HepG2 (cell line): ENCODE measurements around the gene IFT122. TPM values are rescaled to one million over a fixed set of nuclear protein-coding genes. Genes with fewer than 3 reads are reported as not detected.

Source experiments
- ATAC-seq: fragments of 200-7000 bp; cut with Tn5 transposase; 3 replicates; pipeline ENCODE4 v1.9.1; 2020; ENCODE audit warnings: mild to moderate bottlenecking, moderate library complexity
- BruUV-seq: library from RNA; stranded (reverse); fragments of 400-500 nt; replicated peaks from 2 replicates; lab custom pipeline; 2021; lab: Mats Ljungman, UMichigan
- CTCF ChIA-PET: fragments of 300-600 bp; formaldehyde crosslinking; extraction: SDS; loops from one replicate; lab custom pipeline; 2021; ENCODE audit warnings: low total read pairs, inconsistent platforms, low intra/inter-chr PET ratio; lab: Yijun Ruan, JAX
- POLR2A ChIA-PET: fragments of 350-600 bp; sonication (Branson Sonifier 250); formaldehyde crosslinking; loops from one replicate; lab custom pipeline; 2020; ENCODE audit warnings: antibody characterized with exemption, inconsistent platforms; lab: Yijun Ruan, JAX
- DNase-seq: peaks from one replicate; pipeline ENCODE4 v3.0.0-alpha.2; 2015; ENCODE audit warnings: low spot score
- FAIRE-seq: peaks from 3 replicates; lab custom pipeline; 2011; peaks lifted over from hg19 to GRCh38; lab: Jason Lieb, UNC
- H2AFZ ChIP-seq: one replicate; pipeline ENCODE4 v1.6.1; 2011; ENCODE audit warnings: low read length, inconsistent platforms
- H3K27ac ChIP-seq: fragments of 300-600 bp; 3 replicates; pipeline ENCODE4 v1.8.0; 2011; ENCODE audit warnings: mixed run types, mild to moderate bottlenecking, mixed read lengths, low read length, inconsistent platforms; ENCODE audit not compliant: insufficient read depth; ENCODE audit errors: extremely low read length
- H3K27me3 ChIP-seq, 2 experiments: fragments of 200-600 bp in 1 of 2; 2 replicates in 1 of 2; 3 replicates in 1 of 2; pipeline versions ENCODE4 v1.6.0 to v1.8.0; 2011; ENCODE audit warnings: low read length in 2 of 2, mild to moderate bottlenecking in 2 of 2, moderate library complexity in 2 of 2, inconsistent platforms in 1 of 2; ENCODE audit not compliant: insufficient read depth in 2 of 2, control insufficient read depth in 1 of 2
- H3K36me3 ChIP-seq, 2 experiments: fragments of 200-600 bp in 1 of 2; replicated peaks in 1 of 2; 2 replicates in 1 of 2; 3 replicates in 1 of 2; pipeline versions ENCODE4 v1.5.1 to v1.8.0; 2011; ENCODE audit warnings: low read length in 2 of 2, inconsistent platforms in 1 of 2; ENCODE audit not compliant: insufficient read depth in 2 of 2, control insufficient read depth in 1 of 2
- H3K4me1 ChIP-seq: 2 replicates; pipeline ENCODE4 v1.5.1; 2012; ENCODE audit warnings: low read length, inconsistent platforms; ENCODE audit not compliant: insufficient read depth
- H3K4me2 ChIP-seq: 2 replicates; pipeline ENCODE4 v1.6.0; 2011; ENCODE audit warnings: low read depth, low read length, inconsistent platforms
- H3K4me3 ChIP-seq, 3 experiments: fragments of 200-600 bp in 1 of 3; sonication (generic), shearing (Covaris generic) in 1 of 3; replicated peaks in 1 of 3; 2 replicates each; pipeline ENCODE4 v1.5.1; 2011 to 2016; ENCODE audit warnings: low read length in 3 of 3, inconsistent platforms in 2 of 3, low read depth in 2 of 3, mild to moderate bottlenecking in 2 of 3, control low read depth in 1 of 3, mixed read lengths in 1 of 3; ENCODE audit not compliant: insufficient read depth in 1 of 3
- H3K79me2 ChIP-seq: one replicate; pipeline ENCODE4 v1.6.1; 2011; ENCODE audit warnings: low read length, inconsistent platforms; ENCODE audit not compliant: insufficient read depth
- H3K9ac ChIP-seq: 2 replicates; pipeline ENCODE4 v1.6.0; 2011; ENCODE audit warnings: mild to moderate bottlenecking, low read depth, low read length, inconsistent platforms; ENCODE audit not compliant: insufficient read depth
- H3K9me3 ChIP-seq: 2 replicates; pipeline ENCODE4 v1.5.1; 2012; ENCODE audit warnings: mild to moderate bottlenecking, low read length
- H4K20me1 ChIP-seq: 2 replicates; pipeline ENCODE4 v1.6.0; 2011; ENCODE audit warnings: inconsistent platforms, mild to moderate bottlenecking, low read length, moderate library complexity; ENCODE audit not compliant: insufficient read depth
- CREM ChIP-seq, 2 experiments: sonication (generic) in 1 of 2; formaldehyde crosslinking in 1 of 2; IDR thresholded peaks; 2 replicates each; pipeline versions ENCODE4 v1.4.0 to v1.6.1; 2016 to 2020; ENCODE audit warnings: antibody characterized with exemption in 1 of 2, mild to moderate bottlenecking in 1 of 2, missing genetic modification reagents in 1 of 2
- NCOR1 ChIP-seq: fragments of 200-600 bp; sonication (generic); IDR thresholded peaks from 2 replicates; pipeline ENCODE4 v1.7.0; 2017; ENCODE audit warnings: antibody characterized with exemption, low read length, borderline replicate concordance
- PPARG ChIP-seq: conservative IDR thresholded peaks from 2 replicates; pipeline ENCODE4 v1.6.1; 2016; ENCODE audit warnings: missing biosample characterization, missing genetic modification reagents
- PRDM4 ChIP-seq: sonication (generic); formaldehyde crosslinking; IDR thresholded peaks from 2 replicates; pipeline ENCODE4 v1.9.0; 2021; ENCODE audit warnings: missing genetic modification reagents, borderline replicate concordance
- RARA ChIP-seq: IDR thresholded peaks from 2 replicates; pipeline ENCODE4 v1.6.1; 2016; ENCODE audit warnings: missing genetic modification reagents, missing compliant biosample characterization
- RFX5 ChIP-seq: IDR thresholded peaks from 2 replicates; pipeline ENCODE4 v1.6.1; 2011; ENCODE audit warnings: low read depth, low read length, improper control_type of control experiment
- SOX13 ChIP-seq, 3 experiments: fragments of 450-650 bp in 1 of 3; sonication (generic) in 1 of 3; formaldehyde crosslinking in 1 of 3; IDR thresholded peaks in 2 of 3; conservative IDR thresholded peaks in 1 of 3; 2 replicates each; pipeline versions ENCODE4 v1.5.0 to v1.6.1; 2016 to 2020; ENCODE audit warnings: antibody characterized with exemption in 1 of 3, mild to moderate bottlenecking in 1 of 3, missing compliant biosample characterization in 1 of 3, missing genetic modification reagents in 1 of 3, moderate library complexity in 1 of 3
- SOX5 ChIP-seq: IDR thresholded peaks from 2 replicates; pipeline ENCODE4 v1.6.1; 2016; ENCODE audit warnings: borderline replicate concordance
- SOX6 ChIP-seq, 2 experiments: fragments of 450-650 bp in 1 of 2; sonication (generic) in 1 of 2; formaldehyde crosslinking in 1 of 2; IDR thresholded peaks; 2 replicates each; pipeline versions ENCODE4 v1.4.0 to v1.6.1; 2017 to 2020; ENCODE audit warnings: antibody characterized with exemption in 1 of 2, mild to moderate bottlenecking in 1 of 2, missing genetic modification reagents in 1 of 2
- SRSF9 ChIP-seq: fragments of 200-400 bp; formaldehyde crosslinking; IDR thresholded peaks from 2 replicates; pipeline ENCODE4 v1.6.1; 2018; ENCODE audit warnings: borderline replicate concordance, mild to moderate bottlenecking, low read depth, low read length; ENCODE audit not compliant: insufficient read depth, poor library complexity, severe bottlenecking
- SSRP1 ChIP-seq: IDR thresholded peaks from 2 replicates; pipeline ENCODE4 v1.6.1; 2016; ENCODE audit warnings: control low read depth
- THAP11 ChIP-seq: IDR thresholded peaks from 2 replicates; pipeline ENCODE4 v1.6.1; 2016; ENCODE audit warnings: missing biosample characterization, missing genetic modification reagents
- UBTF ChIP-seq: sonication (generic); formaldehyde crosslinking; IDR thresholded peaks from 2 replicates; pipeline ENCODE4 v1.4.0; 2020; ENCODE audit warnings: mild to moderate bottlenecking, missing genetic modification reagents
- ZFP36L1 ChIP-seq: sonication (generic); formaldehyde crosslinking; IDR thresholded peaks from 2 replicates; pipeline ENCODE4 v1.8.0; 2022; ENCODE audit warnings: mild to moderate bottlenecking, missing genetic modification reagents, moderate library complexity
- ZMYM3 ChIP-seq: sonication (generic); formaldehyde crosslinking; IDR thresholded peaks from 2 replicates; pipeline ENCODE4 v1.5.1; 2020; ENCODE audit warnings: mild to moderate bottlenecking, missing genetic modification reagents
- ZNF225 ChIP-seq: sonication (generic); formaldehyde crosslinking; IDR thresholded peaks from 2 replicates; pipeline ENCODE4 v1.4.0; 2020; ENCODE audit warnings: mild to moderate bottlenecking, missing genetic modification reagents
- ZNF235 ChIP-seq: sonication (generic); formaldehyde crosslinking; IDR thresholded peaks from 2 replicates; pipeline ENCODE4 v1.8.1; 2023; ENCODE audit warnings: mild to moderate bottlenecking, missing genetic modification reagents, borderline replicate concordance
- ZNF562 ChIP-seq: sonication (generic); formaldehyde crosslinking; IDR thresholded peaks from 2 replicates; pipeline ENCODE4 v1.8.0; 2022; ENCODE audit warnings: missing genetic modification reagents, borderline replicate concordance
- ZNF569 ChIP-seq: sonication (generic); formaldehyde crosslinking; IDR thresholded peaks from 2 replicates; pipeline ENCODE4 v1.5.0; 2020; ENCODE audit warnings: mild to moderate bottlenecking, missing genetic modification reagents, moderate library complexity, borderline replicate concordance
- ZNF644 ChIP-seq: IDR thresholded peaks from 2 replicates; pipeline ENCODE4 v1.6.1; 2016; ENCODE audit warnings: low read depth
- ZSCAN12 ChIP-seq: sonication (generic); formaldehyde crosslinking; IDR thresholded peaks from 2 replicates; pipeline ENCODE4 v1.9.0; 2021; ENCODE audit warnings: mild to moderate bottlenecking, missing genetic modification reagents
- WGBS: methylation state at CpG from one replicate; pipeline ENCODE4 v1.1.6; 2017; ENCODE audit warnings: low lambda C conversion rate; 5-methylcytosine and 5-hydroxymethylcytosine counted together
- in situ Hi-C: cut with HindIII; loops from 2 replicates; pipeline ENCODE4 v1.10.0; 2017; ENCODE audit warnings: low pct_unique_long_range_greater_than_20kb; ENCODE audit not compliant: extremely low pct_ligation_motif_present
- intact Hi-C: fragments of 100-400 bp; cut with micrococcal nuclease; formaldehyde crosslinking; loops from one replicate; pipeline ENCODE4 v1.10.0; 2022; ENCODE audit not compliant: unreplicated experiment
- polyA plus RNA-seq, 8 experiments: library from polyadenylated mRNA; depleted of rRNA in 3 of 8; stranded (reverse) in 7 of 8; unstranded in 1 of 8; fragments of >200 nt; fragmentation: Illumina TruSeq in 4 of 8; extraction: Trizol in 4 of 8; gene quantifications; 2 replicates each; pipeline versions ENCODE4 v1.2.1 to v1.2.3, GENCODE V29; 2011 to 2016; ENCODE audit warnings: low read depth in 4 of 8, missing spikeins in 1 of 8, mixed read lengths in 1 of 8; ENCODE audit not compliant: insufficient read depth in 1 of 8
- total RNA-seq, 5 experiments: library from RNA; depleted of rRNA; stranded (reverse); fragments of >200 nt; fragmentation: Illumina TruSeq; extraction: Trizol; gene quantifications; 2 replicates each; pipeline ENCODE4 v1.2.3, GENCODE V29; 2016; ENCODE audit warnings: low read depth in 1 of 5

Gene IFT122
- total and polyA plus RNA-seq, 2 of the 13 experiments (the other 11 are each of a cell fraction or from before 2014, with no cell fraction given): 10.1 to 10.3 TPM

GRCh38 chr3:129415830-129416229 lies 24.2 kb upstream of the IFT122 start:
- H3K4me3 ChIP-seq: no peak overlapping the region
- peak overlapping the region; percentile 39 for H3K27ac ChIP-seq
- intact Hi-C loops: loop anchor here (5.0 kb wide), 1 partner anchor 459 kb away; no protein-coding TSS in a partner anchor
- H4K20me1 ChIP-seq: no peaks in the 10 kb centered on the region
- no peaks in the 10 kb centered on the region for H3K9me3 ChIP-seq
- ATAC-seq: no peak
- H3K4me2 ChIP-seq: peak overlapping the region; percentile 53
- BruUV-seq: no TSS peak
- H2AFZ ChIP-seq: no peak overlapping the region
- peak; percentile 63 for FAIRE-seq
- ChIA-PET POLR2A (interaction anchor here (0.8 kb wide), 1 partner anchor 16 kb away, joined by 4 read pairs; no protein-coding TSS in a partner anchor), CTCF (no interaction called here)
- peak; percentile 45 for DNase-seq
- H3K9ac ChIP-seq: no peak overlapping the region
- no peaks in the 10 kb centered on the region for H3K79me2 ChIP-seq
- peaks cover 75% of the 10 kb centered on the region for H3K4me1 ChIP-seq
- 12% methylated on average over 6 of the region's 6 CpGs for WGBS
- H3K36me3 ChIP-seq: no peaks in the 10 kb centered on the region
- H3K27me3 ChIP-seq: no peaks in the 10 kb centered on the region
- in situ Hi-C loops: no loop called here
- TF ChIP-seq ZNF569 (CRISPR knock-in tag) (no peak), RARA (0 out of 2 replicates have a peak, but pooled peaks have one; percentile 22), SOX13 (IDR thresholded peaks at IDR 0.05) (no peak), SOX13 (CRISPR knock-in tag; conservative IDR thresholded peaks at IDR 0.05 in 1 of 2, IDR thresholded peaks at IDR 0.05 in 1 of 2) (peak in 1 of 2 experiments; percentile 77; a peak in 2 of 4 replicates), ZNF644 (peak; percentile 17; the same call in 1 of the 2 replicates), SOX6 (IDR thresholded peaks at IDR 0.05) (no peak), SOX6 (CRISPR knock-in tag; IDR thresholded peaks at IDR 0.05) (peak; percentile 63; the same call in 1 of the 2 replicates), CREM (IDR thresholded peaks at IDR 0.05) (no peak), CREM (CRISPR knock-in tag; IDR thresholded peaks at IDR 0.05) (no peak), THAP11 (no peak), SRSF9 (no peak), ZSCAN12 (no peak), RFX5 (no peak), ZNF562 (CRISPR knock-in tag) (no peak), UBTF (no peak), ZNF225 (CRISPR knock-in tag) (no peak), ZMYM3 (CRISPR knock-in tag) (peak; percentile 35; the same call in 1 of the 2 replicates), ZFP36L1 (no peak), SSRP1 (CRISPR knock-in tag) (no peak), SOX5 (CRISPR knock-in tag) (peak; percentile 63; the same call in 1 of the 2 replicates), ZNF235 (no peak), NCOR1 (peak; percentile 40; the same call in 1 of the 2 replicates), PPARG (CRISPR knock-in tag) (no peak), PRDM4 (CRISPR knock-in tag) (no peak)
